Stimulated activated CD8-positive, alpha-beta memory T cell treated with anti-CD3 and anti-CD28 coated beads, Interleukin-15, amount 100 ng/mL, for 24 hours (primary cell): ENCODE data around the gene SNX13.
"Not testable (repeated sequence)": the region's sequence is repeated elsewhere in the genome, so short reads cannot be mapped to it uniquely, and the experiment has no call there.

Source experiments
- DNase-seq: peaks from one replicate; pipeline ENCODE4 v3.0.0-alpha.2; 2020; ENCODE audit warnings: low read depth

The SNX13 gene

DNA sequence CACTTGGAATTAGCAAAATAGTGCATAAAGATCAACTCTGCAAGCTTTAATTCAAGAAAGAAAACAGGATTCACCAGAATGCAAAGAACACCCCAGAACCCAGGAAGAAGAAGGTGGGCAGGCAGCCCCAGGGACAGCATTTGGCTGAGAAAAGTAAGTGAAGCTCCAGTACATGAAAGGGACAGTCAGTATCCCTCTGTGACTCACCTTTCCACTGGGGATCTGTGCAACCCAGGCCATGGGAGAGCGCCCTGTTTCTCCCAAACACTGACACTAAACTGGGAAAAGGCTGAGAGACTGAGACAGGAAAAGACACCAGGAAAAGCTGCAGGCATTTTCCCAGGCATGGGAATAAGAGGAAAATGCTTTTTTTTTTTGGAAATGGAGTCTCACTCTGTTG, 28.2 kb downstream of the SNX13 start:
- no peak for DNase-seq

DNA sequence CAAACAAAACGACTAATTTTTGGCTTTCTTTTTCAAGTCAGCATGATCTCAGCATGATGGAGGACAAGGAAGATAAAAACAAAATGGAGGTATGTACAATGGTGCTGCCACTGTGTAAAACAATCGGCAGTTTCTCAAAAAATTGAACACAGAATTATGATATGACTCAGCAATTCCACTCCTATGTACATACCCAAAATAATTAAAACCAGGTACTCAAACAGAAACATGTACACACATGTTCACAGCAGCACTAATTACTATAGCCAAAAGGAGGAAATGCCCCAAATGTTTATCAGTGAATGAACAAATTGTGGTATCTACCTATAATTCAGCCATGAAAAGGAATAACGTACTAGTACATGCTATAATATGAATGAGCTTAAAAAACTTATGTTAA, 29.9 kb downstream of the SNX13 start:
- DNase-seq, result no peak

DNA sequence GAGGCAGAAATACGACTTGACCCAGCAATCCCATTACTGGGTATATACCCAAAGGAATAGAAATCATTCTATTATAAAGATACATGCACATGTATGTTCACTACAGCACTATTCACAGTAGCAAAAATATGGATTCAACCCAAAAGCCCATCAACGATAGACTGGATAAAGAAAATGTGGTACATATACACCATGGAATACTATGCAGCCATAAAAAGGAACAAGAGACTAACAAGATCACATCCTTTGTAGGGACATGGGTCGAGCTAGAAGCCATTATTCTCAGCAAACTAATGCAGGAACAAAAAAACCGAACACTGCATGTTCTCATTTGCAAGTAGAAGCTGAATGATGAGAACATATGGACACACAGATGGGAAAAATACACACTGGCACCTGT, 31.0 kb downstream of the SNX13 start:
- not testable (repeated sequence) for DNase-seq

DNA sequence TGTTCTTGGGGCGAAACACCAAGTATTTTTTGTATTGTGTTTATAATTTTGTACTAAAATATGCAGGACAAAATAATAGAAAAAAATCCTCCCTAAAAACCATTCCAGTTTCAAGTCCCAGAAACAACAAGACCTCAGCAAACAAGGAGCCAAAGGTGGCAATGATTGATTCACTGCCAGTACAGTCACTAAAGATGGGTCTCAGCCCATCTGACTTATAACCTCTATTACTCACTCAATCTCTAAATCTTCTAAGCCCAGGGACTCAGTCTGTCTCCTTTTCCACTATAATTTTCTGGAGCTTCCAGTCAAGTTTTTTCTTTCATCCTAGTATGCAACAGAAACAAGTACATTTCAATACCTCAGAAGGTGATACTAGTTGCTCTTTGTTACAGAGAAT, 33.3 kb downstream of the SNX13 start:
- DNase-seq, result no peak

DNA sequence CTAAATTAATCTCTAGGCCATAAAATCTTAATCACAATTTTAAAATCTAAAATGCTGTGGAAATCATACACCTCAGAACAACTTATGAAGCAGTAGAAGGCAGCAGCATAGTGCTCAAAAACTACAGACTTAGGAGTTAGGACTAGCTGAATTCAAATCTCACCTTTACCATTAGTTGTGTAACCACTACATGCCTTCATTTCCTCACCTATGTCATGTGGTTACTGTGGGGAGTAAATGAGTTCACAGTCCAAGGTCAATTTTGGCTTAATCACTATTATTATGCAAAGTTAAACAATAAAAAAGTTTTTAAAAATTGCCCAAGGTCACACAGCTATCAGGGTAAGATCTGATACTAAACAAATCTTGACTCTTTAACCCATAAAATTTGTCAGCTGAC, 37.0 kb downstream of the SNX13 start:
- DNase-seq, result no peak

DNA sequence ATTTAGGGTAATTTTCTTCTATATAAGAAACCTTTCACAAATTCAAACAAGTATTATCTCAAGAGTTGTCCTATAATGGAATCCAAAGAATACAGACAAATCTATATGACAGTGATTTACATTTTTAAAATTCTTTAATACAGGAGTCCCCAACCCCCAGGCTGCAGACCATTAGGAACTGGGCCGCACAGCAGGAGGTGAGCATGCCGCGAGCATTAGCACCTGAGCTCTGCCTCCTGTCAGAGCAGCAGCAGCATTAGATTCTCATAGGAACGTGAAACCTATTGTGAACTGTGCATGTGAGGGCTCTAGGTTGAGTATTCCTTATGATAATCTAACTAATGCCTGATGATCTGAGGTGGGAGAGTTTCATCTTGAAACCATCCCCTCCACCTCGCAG, 37.7 kb downstream of the SNX13 start:
- DNase-seq, result no peak

DNA sequence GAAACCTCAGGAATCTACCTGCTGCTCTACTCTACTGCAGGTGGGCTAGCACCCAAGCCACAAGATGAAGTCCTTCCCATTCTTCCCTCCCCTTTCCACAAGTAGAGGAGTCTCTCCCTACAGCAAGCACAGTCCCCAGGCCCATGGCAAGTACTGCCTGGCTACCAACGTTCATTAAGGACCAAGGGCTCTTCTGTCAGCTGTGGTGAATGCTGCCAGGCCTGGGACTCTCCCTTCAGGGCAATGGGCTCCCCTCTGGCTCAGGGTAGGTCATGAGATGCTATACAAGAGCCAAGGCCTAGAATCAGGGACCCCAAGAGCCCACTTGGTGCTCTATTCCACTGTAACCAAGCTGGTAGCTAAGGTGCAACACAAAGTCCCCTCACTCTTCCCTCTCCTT, 39.8 kb downstream of the SNX13 start:
- DNase-seq, result no peak

DNA sequence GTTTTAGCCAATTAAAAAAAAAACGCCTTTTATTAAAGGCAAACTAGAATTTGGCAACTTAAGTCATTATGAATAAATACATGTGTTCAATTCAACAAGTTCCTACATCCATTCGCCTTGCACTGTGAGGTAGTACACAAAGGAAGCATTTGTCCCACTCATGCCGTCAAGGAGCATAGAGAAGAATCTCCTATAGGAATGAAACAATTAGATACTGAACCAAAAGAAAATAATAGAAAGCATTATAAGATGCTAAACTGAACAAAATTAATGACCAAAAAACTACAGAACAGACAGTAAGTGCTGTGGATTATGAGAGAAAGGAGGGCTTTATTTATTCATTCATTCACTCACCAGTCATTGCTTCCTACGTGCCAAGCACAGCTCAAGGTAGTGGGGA, 42.2 kb downstream of the SNX13 start:
- no peak for DNase-seq

DNA sequence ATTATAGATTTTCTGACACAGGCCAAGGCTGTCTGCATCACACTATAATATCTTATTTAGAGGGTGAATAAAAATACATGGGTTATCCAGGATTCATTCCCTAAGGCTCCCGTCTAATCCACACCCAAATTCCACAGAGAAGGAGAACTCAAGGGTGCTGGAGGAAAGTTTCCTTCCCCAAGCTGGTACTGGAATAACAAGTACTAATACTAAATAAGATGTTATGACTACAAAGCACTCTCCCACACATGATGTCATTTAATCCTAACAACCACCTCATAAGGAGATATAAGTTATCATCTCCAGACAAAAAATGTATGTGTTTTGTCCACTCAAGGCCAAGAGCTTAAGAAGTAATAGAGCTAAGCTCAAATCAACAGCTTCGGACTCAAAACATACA, 53.0 kb downstream of the SNX13 start:
- no peak for DNase-seq

DNA sequence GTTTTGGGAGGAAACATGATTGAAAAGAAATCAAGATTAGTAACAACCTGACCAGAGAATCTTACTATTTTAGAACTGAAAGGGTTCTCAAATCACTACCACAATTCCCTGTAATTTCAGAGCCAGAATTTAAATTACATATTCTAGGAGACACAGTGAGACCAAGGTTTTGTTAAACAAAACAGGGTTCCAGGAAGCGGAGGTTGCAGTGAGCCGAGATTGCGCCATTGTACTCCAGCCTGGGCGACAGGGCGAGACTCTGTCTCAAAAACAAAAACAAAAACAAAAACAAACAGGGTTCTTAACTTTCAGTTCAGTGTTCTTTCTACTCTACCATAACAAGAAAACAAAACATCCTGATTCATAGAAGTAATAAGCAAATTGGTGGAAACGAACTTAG, 57.6 kb downstream of the SNX13 start:
- DNase-seq, result no peak

DNA sequence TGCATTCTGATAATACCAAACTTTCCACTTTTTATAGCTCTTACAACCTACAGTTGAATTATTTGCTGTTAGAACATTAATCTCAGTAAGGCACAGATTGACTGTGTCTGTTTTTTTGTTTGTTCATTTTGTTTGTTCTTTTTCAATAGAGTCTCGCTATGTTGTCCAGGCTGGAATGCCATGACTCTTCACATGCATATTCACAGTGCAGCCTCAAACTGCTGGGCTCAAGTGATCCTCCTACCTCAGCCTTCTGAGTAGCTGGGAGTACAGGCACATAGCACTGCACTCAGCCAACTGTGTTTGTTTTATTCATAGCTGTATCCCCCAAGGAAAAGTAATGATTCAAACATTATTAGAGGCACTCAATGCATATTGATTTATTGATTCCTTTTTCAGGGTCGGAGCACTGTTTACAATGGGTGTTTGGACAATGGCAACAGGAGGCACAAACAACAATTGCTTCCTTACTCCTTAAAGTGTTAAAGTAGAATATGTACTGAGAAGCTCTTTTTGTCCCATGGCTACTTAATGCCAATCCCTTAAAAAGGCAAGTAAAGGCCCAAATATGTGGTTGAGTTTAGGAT, 61.1 kb downstream of the SNX13 start:
- DNase-seq, result no peak

DNA sequence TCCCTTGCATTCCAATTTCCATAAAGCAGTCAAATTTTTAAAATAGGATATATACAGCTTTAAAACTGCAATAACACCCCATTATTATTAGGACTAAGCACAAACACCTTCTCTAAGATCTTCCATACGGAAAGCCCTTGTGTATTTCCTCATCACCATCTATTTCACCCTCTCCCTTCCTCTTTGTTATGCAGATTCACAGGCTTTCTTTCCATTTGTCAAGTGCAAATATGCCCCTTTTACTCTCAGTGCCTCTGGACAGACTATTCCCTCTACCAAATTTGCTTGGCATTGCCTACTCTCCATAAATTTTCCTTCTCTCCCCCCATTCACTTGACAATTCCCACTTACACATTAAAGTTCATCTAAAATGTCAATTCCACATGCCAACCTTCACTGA, 61.7 kb downstream of the SNX13 start:
- DNase-seq, result no peak

DNA sequence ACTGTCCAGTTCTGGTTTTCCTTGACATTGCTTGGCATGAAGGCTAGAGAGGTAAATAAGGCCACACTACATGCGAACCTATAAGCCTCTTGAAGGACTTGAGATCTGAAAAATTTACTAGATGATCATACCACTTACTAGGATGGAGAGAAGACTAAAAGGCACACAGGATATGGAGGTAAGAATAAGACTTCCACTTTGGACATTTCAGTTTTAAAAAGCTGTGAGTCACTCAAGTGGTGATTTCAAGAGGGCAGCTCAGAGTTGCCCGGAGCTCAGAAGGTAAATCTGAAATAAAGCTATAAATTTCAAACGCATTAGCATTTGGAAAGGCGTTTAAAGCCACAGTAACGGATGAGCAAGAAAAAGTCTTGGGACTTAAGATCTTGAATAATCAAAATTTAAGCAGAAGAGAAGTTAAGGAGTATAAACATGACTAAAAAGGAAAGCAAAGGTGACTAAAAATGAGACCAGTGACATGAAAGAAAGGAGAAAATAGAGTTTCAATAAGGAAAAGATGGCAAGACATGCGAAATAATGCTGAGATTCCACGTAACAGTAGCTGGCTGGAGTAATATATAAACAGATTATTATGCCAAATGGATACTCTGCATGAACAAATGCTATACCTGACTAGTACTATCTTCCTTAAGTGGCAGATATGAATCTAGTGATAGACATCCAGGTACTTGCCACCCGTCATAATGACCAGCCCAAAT, 68.3 kb downstream of the SNX13 start:
- no peak for DNase-seq

DNA sequence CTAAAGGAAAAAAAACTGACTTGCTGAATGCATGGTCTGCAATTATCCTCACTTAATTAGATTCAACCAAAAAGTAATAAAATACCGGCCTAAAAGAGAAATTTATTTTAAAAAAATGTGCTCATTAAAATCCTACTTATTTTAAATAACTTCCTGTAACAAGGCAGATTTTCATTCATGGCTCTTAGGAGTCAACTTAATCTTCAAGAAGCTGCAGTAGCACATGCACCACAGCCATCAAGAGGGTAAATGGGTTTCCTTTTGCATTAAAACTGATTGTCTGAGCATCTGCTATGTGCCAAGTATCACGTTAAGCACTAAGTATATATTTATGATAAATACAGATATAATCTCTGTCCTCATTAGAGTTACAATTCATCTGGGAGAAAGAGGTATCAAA, 69.9 kb downstream of the SNX13 start:
- DNase-seq, result no peak

DNA sequence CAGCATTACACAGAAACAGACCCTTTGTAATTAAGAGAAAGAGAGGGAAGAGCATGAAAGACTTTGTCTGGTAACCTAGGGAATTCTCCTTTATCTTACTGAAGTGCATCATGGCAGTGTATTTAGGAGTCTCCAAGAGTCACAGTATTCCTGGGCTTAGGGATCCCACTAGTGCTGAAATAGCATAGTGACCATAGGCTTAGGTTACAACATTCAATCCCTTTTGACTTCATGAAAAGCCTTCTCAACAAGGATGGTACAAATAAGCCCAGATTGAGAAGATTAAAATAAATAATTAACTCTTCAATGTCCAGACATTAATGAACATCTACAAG, 76.5 kb downstream of the SNX13 start:
- no peak for DNase-seq

DNA sequence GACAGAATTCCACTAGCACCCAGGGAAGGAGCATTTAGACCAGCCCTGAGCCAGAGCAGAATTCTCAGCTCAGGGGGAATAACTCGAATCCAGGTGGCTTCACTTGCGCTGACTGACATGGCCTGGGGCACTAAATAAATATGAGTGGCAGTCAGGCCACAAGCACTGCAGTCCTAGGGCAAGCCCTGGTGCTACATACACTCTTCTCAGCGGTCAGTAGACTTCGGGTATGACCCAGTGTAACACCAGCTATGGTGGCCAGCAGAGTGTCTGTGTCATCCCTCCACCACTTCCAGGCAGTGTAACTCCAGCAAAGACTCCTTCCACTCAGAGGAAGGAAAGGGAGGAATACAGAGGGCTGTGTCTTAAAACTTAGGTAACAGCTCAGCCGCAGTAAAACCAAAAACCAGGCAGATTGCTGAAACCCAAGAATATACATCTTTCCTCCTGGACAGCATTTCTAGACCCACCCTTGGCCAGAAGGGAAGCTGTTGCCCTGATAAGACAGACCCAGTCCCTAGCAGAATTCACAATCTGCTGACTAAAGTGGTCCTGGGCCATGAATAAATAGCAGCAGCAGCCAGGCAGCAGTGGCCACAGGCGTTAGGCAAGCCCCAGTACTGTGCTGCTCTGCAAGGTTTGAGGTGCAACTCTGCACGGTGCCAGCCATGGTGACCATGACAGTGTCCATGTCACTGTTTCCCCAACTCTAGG, 77.0 kb downstream of the SNX13 start:
- DNase-seq, result no peak

DNA sequence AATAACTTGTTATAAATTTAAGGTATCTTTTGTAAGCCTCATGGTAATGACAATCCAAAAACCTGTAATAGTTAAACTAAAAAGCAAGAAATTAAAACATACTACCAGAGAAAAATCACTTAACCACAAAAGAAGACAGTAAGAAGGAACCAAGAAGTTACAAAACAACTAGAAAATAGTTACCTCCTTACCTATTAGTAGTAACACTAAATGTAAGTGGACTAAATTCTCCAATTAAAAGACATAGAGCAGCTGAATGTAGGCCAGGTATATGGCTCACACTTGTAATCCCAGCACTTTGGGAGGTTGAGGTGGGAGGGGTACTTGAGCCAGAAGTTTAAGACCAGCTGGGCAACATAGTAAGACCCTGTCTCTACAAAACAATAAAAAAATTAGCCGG, 84.0 kb downstream of the SNX13 start:
- no peak for DNase-seq

DNA sequence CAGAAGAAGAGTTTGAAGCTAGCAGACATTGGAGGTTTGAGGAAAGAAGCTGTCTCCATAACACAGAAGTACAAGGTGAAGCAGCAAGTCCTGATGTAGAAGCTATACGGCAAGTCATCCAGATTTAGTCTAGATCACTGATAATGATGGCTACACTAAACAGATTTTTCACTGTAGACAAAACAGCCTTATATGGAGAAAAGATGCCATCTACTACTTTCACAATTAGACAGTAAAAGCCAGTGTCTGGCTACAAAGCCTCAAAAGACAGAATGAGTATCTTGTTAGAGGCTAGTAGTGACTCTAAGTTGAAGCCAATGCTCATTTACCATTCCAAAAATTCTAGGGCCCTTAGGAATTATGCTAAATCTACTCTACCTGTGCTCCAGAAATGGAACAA, 85.1 kb downstream of the SNX13 start:
- DNase-seq, result no peak

DNA sequence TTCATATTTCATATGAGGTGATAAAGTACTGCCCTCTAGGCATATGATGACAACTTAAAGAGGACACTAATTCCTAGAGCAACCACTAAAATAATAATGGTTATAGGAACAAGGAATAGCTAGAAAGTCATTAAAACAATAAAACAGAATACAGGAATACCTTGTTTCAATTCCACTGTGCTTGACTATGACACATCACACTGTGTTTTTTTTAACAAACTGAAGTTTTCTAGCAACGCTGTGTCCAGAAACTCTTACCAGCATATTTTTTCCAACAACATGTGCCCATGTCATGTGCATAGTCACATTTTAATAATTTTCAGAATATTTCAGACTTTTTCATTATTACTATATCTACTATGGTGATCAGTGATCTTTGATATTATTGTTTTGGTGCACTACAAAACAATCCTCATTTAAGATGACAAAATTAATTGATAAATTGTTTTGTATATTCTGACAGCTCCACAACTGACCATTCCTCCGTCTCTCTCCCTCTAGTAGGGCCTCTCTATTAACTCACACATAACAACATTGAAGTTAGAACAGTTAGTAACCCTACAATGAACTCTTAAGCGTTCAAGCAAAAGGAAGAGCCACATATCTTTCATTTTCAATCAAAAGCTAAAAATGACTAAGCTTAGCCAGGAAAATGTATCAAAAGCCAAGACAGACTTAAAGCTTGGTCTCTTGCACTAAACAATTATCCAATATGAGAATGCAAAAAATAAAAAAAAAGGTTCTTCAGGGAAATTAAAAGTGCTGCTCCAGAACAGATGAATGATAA, 85.8 kb downstream of the SNX13 start:
- no peak for DNase-seq

DNA sequence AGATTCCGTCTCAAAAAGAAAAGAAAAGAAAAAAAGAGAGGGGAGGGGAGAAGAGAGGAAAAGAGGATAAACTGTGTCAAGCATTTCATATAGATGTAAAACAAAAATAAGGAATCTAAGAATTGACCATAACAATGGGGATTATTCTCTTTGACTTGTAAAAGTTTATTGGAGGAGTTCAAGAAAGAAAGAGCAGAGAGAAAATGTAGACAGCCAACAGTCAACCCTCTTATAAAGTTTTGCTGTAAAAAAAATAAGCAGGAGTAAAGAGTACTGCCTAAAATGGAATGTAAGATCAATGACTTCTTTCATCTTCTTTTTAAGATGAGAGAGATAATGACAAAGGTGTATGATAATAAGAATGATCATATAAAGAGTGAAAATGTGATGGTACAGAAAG, 87.9 kb downstream of the SNX13 start:
- DNase-seq, result no peak

DNA sequence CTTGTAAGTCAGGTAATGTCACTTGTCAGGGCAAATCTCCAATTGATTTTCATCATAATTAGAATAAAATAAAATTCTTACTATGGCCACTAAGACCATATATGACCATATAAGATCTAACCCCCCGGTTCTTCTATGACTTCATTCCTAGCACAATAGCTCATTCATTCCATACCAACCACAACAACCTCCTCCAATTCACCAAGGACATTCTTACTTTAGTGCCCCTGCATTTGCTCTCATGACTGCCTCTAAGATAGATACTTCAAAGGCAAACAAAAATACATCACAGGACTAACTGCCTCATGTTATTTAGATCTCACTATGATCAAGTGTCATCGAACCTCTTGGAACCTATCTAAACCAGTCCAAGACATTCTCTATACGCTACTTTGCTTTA, 90.8 kb downstream of the SNX13 start:
- DNase-seq, result no peak

DNA sequence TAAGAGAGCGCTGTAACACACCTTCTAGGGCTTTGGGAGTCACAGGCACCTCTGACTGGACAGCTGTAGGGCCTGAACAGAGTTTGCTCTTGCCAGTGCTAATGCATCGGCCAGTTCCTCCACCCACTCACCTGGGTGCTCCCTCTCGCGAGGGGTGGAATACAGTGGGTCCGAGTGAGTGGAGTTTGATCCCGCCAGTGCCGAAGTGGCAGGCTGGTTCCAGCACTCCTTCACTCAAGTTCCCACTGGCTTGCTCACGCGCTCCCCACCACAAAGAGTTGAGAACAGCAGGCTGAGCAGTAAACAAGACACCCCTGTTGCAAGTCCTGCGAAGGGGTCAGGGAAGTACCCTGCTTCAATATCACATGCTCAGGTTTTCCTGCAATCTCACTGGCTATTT, 91.8 kb downstream of the SNX13 start:
- no peak for DNase-seq

DNA sequence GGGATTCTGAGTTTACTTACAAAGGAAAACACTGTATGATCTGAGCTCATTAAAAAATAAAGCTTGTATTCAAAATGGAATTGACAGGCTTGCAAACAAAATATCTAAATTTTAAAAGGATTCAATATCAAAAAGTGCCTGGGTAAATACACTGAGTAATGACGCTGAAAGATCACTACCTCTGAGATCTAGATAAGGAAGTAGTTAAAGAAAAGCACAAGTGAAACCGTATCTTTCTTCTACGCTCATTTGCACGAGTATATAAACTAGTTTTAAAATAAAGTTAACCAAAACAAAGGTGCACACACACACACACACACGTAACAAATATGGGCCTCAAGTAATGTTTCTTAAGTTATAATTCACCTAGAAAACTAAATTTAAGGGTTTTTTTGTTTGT, 93.4 kb downstream of the SNX13 start:
- DNase-seq, result no peak
